DMS 273 (cell line): ENCODE results near the gene ERVMER34-1.
A peak's percentile ranks its signal among the peaks of the same experiment; 100 is the strongest.

Source experiments
- DNase-seq: peaks from one replicate; lab custom pipeline; 2025; ENCODE audit not compliant: unreplicated experiment; lab: John Stamatoyannopoulos, UW

ERVMER34-1 gene

DNA sequence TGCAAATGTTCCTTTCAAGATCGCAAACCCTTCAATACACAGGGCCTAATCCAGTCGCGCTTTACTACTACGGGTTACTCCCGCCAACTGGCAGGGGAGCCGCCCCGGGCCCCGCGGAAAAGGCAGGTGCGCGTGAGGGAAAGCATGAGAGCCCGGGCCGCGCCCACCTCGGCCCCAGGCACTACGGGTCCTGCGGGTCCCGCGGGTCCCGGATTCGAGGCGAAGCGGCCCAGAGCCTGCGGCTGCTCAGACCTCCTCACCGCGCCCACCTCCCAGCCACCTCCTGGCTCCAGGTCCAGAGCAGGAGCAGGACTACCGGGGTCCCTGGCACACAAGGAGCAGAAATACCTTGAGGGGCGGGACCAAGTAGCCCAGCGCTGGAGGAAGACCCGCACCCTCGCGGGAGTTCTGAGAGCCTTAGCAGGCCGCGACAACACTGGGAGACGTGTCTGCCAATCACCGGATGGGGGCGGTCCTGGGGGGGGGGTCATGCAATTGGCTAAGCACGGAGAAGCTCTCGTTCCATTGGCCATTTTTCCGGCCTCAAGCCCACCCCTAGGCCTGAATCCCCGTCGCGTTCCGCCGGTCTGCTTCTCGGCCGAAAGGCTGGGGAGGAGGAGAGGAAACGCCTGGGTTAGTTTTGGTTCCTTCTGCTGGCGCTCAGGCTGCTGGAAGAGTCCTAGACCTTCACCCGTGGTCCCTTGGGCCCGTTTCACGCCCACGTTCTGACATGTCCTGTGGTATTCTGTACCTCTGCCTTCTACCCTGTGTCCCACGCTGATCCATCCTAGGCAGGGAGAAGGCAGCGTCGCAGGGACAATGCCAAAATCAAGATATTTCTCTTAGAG, 29.0 kb downstream of the ERVMER34-1 start:
- DNase-seq, result peak; percentile 96

DNA sequence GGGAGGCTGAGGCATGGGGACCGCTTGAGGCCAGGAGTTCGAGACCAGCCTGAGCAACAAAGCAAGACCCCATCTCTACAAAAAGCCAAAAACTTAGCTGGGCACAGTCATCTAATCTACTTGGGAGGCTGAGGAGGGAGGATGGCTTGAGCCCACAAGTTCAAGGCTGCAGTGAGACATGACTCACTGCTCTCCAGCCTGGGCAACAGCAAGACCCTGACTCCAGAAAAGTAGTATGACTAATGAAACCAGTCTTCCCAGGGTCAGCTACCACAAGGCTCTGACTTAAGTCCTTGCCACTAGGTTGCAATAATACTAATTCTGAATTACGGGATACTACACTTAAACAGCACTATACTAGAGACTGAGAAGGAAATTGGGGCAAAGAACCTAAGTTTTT, 33.1 kb downstream of the ERVMER34-1 start:
- DNase-seq, result peak; percentile 21

DNA sequence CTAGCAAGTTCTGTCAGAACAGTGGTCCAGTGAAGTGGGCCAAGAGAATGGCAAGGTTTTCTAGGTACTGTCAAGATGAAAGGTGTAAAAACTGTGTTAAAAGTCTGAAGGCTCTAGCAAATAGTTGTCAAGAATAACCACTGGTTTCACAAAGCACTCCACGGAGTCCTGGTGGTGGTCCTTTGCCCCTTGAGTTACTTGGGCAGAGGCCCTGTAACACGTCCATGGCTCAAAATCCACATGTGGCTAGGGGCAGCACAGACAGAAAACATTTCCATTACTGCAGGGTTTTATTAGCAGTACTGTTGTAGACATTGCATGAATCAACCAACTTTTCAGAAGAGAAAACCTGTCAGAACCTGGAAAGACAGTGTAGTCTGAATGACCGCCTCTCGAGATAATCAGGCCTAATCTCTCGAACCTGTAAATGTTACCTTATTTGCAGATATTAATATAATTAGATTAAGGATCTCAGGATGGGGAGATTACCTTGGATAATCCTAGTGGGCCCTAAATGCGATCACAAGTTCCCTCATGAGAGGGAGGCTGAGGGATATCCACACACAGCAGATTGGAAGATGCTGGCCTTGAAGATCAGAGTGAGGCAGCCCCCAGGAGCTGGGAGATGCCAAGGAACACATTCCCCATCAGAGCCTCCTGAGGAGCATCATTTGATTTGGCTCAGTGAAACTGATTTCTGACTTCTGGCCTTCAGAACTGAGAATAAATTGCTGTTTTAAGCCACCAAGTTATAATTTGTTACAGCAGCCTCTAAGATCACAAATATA, 34.7 kb downstream of the ERVMER34-1 start:
- peak; percentile 22 for DNase-seq

DNA sequence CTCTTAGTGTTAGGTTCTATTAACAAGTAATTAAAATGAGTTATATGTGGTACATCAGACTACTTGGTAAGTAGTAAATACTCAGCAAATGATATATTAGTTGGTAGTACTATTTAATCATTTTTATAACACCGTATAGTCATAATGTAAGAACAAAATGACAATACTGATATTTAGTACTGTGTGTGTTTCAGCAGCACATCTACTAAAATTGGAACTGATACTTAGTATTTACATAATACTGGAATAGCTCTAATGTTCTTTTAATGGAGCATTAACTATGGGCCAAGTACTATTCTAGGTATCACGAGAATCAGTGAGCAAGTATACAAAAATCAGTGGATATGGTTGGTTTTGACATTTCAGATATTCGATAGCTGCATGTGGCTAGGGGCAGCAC, 35.3 kb downstream of the ERVMER34-1 start:
- no peak for DNase-seq

DNA sequence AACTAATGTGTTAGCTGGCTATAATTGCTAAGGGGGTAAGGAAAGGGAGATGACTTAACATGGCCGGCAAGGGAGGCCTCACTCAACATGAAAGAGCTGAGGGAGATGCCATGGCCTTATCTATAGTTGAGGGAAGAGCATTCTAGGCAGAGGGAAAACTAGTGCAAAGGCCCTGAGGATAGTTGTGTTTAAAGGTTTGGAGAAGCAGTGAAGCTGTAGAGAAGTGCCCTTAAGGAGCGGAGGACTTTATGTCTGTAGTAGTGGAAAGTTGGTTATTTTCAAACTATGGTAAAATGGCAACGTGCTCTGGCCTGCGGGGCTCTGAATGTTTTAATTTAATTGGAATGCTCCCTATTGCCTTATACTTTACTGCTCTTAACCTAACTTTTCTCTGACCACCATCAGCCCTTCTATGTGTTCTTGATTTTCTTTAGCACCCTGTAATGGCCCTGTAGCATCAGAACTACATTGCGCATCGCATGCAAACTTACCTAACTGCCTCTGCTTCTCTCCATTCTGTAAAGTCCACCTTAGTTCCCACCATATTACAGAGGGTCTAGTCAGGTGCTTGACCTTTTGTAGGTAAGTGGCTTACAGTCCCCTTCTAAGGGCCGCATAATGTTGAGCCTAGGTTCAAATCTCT, 35.8 kb downstream of the ERVMER34-1 start:
- no peak for DNase-seq

DNA sequence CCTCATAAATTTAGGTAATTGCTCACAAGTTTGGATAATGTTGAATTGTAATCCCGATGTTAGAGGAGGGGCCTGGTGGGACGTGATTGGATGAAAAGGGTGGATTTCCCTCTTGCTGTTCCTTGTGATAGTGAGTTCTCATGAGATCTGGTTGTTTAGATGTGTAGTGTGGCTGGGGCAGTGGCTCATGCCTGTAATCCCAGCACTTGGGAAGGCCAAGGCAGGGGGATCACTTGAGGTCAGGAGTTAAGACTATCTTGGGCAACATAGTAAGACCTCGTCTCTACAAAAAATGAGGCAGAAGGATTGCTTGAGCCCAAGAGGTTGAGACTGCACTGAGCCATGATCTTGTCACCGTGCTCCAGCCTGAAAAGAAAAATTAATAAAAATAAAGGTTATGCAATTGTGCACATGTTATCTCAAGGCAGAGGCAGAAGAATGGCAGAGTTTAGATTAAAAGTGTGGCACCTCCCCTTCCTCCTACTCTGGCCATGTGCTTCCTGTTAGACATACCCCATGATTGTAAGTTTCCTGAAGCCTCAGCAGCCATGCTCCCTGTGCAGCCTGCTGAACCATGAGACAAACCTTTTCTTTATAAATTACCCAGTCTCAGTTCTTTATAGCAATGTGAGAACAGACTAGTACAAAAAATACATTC, 36.5 kb downstream of the ERVMER34-1 start:
- DNase-seq, result peak; percentile 7

DNA sequence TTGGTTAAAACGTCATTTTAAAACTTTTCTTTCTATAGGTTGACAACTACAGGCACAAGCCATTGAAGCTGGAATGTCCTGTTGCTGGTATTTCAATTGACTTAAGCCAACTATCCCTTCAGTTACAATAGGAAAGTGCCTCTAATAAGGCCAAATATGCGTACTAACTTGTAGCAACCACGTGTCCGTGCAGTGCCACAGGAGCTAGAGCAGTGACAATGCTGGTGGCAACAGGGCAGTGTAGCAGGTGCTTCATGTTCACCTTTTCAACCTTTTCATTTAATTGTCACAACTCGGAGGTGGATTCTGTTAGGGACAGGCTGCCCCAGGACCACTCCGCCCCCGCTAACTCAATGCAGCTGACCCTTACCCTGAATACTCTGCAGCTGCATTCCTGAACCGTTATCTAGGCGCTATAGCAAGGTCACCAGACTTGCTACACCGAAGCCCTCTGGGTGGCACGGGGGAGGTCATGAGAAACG, 37.7 kb downstream of the ERVMER34-1 start:
- DNase-seq, result peak; percentile 21

DNA sequence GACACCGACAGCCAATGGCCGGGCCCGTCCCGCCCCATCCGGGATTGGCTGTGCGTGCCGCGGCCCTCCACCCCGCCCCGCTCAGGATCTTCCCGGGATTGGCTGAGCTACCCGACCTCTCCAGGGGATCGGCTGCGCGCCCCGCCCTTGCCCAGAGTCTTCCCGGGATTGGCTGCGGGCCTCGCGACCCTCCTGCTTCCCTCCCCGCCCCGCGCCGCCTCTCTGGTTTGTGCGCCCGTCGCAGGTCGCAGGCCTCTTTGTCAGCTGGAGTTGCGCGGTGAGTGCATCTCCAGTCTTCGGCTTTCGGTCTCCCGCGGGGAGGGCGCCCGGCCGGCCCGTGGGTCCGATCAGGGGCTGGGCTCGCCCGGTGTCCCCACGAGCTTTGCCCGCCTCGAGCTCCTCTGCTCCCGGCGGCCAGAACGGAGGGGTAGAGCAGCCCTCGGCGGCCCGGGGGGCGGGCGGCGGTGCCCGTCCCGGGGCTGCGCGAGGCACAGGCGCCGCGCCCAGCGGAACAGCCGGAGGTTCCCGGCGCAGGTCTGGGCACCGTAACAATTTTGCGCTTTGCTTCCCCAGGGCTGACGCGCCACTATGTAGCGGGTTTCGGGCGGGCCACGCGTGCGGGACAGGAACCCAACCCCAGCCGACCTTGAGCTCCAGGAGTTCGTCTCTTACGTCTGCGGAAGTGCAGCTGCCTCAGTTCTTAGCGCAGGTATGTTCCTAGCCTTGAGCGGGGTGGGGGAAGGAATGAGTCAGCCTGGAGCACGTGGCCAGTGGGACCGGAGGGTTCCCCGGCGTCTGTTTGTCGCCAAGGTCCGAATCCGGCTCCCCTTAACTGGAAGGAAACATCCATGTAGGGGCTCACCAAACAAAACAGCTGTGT, 38.7 kb downstream of the ERVMER34-1 start:
- DNase-seq, result peak; percentile 97

DNA sequence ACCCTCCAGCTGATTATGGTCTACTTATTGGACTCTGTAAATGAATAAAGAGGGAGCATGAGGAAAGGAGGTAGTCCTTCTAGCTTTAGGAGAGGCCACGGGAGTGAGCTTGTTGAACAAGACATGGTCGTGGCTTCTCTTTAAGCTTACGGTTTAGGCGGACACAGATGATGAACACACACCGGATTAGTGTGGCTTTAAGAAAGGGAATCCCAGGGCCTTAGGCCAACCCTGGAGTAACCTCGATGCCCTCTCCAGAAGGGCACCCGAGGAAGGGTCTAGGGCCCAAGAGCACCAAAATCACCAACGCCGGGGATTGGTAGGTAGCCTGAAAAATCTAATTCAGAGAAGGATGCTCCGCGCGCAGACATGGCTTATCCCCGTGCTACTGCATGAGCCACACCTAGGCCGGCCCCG, 39.4 kb downstream of the ERVMER34-1 start:
- DNase-seq, result peak; percentile 52

DNA sequence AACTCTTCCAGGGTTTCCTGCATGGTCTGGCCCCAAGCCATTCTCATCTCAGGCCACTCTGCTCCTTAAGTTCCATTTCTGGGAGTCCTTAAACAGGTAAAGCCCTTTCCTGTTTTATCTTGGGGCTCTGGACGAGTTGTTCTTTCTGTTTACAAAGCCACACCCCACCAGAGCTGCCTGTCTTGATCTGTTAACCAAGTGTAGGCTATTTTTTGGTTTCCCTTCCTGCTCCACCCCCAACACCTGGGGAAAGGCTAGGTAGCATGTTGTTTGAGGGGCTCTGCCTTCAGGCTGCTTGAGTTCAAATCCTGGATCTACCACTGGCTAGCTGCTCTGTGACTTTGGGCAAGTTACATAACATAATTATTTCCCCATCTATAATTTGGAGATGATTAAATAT, 40.0 kb downstream of the ERVMER34-1 start:
- DNase-seq, result no peak

DNA sequence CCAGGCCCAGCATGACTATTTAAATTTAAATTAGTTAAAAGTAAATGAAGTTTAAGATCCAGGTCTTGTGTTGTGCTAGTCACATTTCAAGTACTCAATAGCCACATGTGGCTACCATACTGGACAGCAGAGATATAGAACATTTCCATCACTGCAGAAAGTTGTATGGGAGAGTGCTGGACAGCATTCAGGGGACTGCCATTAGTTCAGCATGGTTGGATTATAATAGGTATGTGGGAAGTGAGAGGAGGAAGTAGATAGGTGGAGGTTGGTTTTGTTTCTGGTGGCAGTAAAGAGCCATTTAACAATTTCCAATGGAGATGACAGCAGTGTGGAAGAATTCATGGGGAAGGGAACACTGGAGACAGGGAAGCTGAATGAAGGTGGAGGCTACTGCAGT, 42.1 kb downstream of the ERVMER34-1 start:
- no peak for DNase-seq

DNA sequence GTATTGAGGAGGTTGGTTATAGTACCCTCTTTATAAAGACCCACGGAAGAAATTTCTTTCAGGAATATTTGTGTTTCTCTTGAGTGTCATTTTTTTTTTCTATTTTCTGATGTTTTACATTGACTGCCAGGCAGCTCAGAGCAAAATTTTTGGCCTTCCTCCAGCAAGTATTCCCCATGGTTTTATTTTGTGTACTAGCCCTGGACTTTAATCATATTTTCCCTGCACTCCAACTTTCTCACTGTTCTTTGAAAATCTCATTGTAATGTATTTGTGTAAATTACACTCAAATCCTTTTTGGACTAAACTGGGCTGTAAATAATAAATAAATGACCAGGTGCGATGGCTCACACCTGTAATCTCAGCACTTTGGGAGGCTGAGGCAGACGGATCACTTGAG, 46.6 kb downstream of the ERVMER34-1 start:
- DNase-seq, result peak; percentile 40

DNA sequence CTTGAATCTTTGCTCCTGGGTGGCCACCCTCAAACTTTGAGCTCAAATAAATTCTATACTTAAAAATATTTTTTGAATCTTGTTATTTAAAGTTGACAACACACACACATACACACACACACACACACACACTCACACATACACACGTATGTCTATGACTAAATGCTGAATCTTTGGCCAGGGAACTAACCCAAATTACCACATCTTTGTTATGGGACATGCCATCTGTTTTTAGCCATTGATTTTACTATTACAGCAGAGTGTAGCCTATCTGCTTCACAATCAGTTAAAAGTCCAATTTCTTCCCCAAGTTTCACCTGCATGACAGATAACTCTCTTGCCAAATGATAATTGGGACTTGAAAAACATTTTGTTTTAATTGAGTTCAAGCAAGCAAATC, 47.1 kb downstream of the ERVMER34-1 start:
- DNase-seq, result peak; percentile 44

DNA sequence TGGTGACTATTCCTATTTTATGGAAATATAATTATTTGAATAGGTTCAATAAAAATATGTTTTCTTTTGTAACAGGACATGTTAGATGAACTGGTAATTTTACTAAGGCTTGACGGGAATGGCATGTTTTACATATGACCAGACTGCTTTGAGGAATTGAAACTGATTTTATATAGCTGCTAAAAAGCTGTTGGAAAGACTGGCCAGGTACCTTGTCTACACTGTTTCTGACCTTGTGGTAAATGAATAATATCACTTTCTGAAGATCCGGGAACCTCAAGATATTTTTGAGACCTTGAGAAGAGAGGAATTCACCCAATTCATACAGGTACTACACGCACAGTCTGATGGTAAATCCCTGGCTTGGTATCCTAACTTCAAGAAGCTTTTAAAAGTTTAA, 50.0 kb downstream of the ERVMER34-1 start:
- no peak for DNase-seq

DNA sequence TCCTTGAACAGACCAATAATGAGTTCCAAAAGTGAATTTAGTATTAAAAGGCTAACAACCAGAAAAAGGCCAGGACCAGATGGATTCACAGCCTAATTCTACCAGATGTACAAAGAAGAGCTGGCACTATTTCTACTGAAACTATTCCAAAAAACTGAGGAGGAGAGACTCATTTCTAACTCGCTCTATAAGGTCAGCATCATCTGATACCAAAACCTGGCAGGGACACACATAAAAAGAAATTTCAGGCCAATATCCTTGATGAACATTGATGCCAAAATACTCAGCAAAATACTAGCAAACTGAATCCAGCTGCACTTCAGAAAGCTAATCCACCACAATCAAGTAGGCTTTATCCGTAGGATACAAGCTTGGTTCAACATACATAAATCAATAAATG, 56.3 kb downstream of the ERVMER34-1 start:
- DNase-seq, result no peak

DNA sequence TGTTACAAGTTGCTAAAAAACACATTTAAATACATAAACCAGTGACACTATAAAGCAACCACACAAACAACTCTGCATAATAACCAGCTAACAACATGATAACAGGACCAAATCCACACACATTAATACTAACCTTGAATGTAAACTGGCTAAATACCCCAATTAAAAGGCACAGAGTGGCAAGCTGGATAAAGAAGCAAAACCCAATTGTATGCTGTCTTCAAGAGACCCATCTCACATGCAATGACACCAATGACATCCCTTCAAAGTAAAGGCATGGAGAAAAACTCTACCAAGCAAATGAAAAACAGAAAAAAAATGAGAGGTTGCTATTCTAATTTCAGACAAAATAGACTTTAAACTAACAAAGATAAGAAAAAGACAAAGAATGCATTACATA, 57.7 kb downstream of the ERVMER34-1 start:
- DNase-seq, result no peak
